ENCODE results near the gene MRTFB. TPM values are rescaled to one million over a fixed set of nuclear protein-coding genes. Genes with fewer than 3 reads are reported as not detected.

MRTFB gene
- total RNA-seq, 1 experiment from 2014 or later = 90.5 TPM

GRCh38 chr16:14041164-14041563, 30.0 kb upstream of the MRTFB start:
- ATAC-seq (no peak), DNase-seq (ENCODE audit: low read depth, low spot score) (no peak)
- TF ChIP-seq SIN3A (IDR thresholded peaks at IDR 0.05; ENCODE audit: borderline replicate concordance, insufficient read depth, low read depth, low read length) (no peak), REST (IDR thresholded peaks at IDR 0.05; ENCODE audit: insufficient read depth in 1 of 2, low read depth in 2 of 2, low read length in 1 of 2) (no peak), CTCF (IDR thresholded peaks at IDR 0.05) (no peak), POLR2AphosphoS5 (IDR thresholded peaks at IDR 0.05; ENCODE audit: low read depth, low read length) (no peak), TCF7L2 (IDR thresholded peaks at IDR 0.05; ENCODE audit: low read depth, low read length) (no peak)
- Histone ChIP-seq H3K4me1 (ENCODE audit: control insufficient read depth, insufficient read depth, low read length) (peaks cover 12% of the 10 kb centered on the region), H3K36me3 (ENCODE audit: control insufficient read depth, insufficient read depth, low read length) (no peaks in the 10 kb centered on the region), H3K9me3 (ENCODE audit: control insufficient read depth, insufficient read depth, low read depth, low read length) (no peaks in the 10 kb centered on the region), H3K27ac (ENCODE audit: low read length) (no peak overlapping the region), H3K4me3 (ENCODE audit: low read depth in 2 of 2, low read length in 2 of 2) (no peak overlapping the region), H3K27me3 (ENCODE audit: control insufficient read depth, insufficient read depth, low read length) (no peaks in the 10 kb centered on the region)
- CTCF ChIA-PET = no interaction called here
- intact Hi-C loops (cut with micrococcal nuclease; ENCODE audit: unreplicated experiment) (no loop called here), in situ Hi-C loops (cut with HindIII; ENCODE audit: low pct_unique_long_range_greater_than_20kb, low sequenced_read_pairs) (no loop called here)
- POLR2A ChIA-PET = no interaction called here
- BruUV-seq (replicated peaks) = no TSS peak

GRCh38 chr16:14042706-14043105, 28.4 kb upstream of the MRTFB start:
- in situ Hi-C loops (cut with HindIII; ENCODE audit: low pct_unique_long_range_greater_than_20kb, low sequenced_read_pairs) (no loop called here), intact Hi-C loops (cut with micrococcal nuclease; ENCODE audit: unreplicated experiment) (no loop called here)
- ATAC-seq = peak; percentile 64
- peak overlapping the region; percentile 44; the same call in 1 of the 2 replicates for H3K27ac ChIP-seq (ENCODE audit: low read length)
- no TSS peak for BruUV-seq (replicated peaks)
- no peaks in the 10 kb centered on the region for H3K27me3 ChIP-seq (ENCODE audit: control insufficient read depth, insufficient read depth, low read length)
- H3K4me1 ChIP-seq (ENCODE audit: control insufficient read depth, insufficient read depth, low read length) = peaks cover 12% of the 10 kb centered on the region
- H3K9me3 ChIP-seq (ENCODE audit: control insufficient read depth, insufficient read depth, low read depth, low read length) = no peaks in the 10 kb centered on the region
- no peak for DNase-seq (ENCODE audit: low read depth, low spot score)
- H3K36me3 ChIP-seq (ENCODE audit: control insufficient read depth, insufficient read depth, low read length) = no peaks in the 10 kb centered on the region
- no peak overlapping the region for H3K4me3 ChIP-seq (ENCODE audit: low read depth in 2 of 2, low read length in 2 of 2)
- POLR2A ChIA-PET = no interaction called here
- CTCF ChIA-PET = no interaction called here
- TF ChIP-seq TCF7L2 (IDR thresholded peaks at IDR 0.05; ENCODE audit: low read depth, low read length) = no peak
- no peak for TF ChIP-seq POLR2AphosphoS5 (IDR thresholded peaks at IDR 0.05; ENCODE audit: low read depth, low read length)
- TF ChIP-seq SIN3A (IDR thresholded peaks at IDR 0.05; ENCODE audit: borderline replicate concordance, insufficient read depth, low read depth, low read length) = no peak
- TF ChIP-seq REST (IDR thresholded peaks at IDR 0.05; ENCODE audit: insufficient read depth in 1 of 2, low read depth in 2 of 2, low read length in 1 of 2) = no peak
- TF ChIP-seq CTCF (IDR thresholded peaks at IDR 0.05) = no peak
